ENCODE results near the gene PACRGL. TPM values are rescaled to one million over a fixed set of nuclear protein-coding genes. Genes with fewer than 3 reads are reported as not detected.

Gene PACRGL
- total RNA-seq, 1 donor from 2014 or later = 32.8 TPM

DNA sequence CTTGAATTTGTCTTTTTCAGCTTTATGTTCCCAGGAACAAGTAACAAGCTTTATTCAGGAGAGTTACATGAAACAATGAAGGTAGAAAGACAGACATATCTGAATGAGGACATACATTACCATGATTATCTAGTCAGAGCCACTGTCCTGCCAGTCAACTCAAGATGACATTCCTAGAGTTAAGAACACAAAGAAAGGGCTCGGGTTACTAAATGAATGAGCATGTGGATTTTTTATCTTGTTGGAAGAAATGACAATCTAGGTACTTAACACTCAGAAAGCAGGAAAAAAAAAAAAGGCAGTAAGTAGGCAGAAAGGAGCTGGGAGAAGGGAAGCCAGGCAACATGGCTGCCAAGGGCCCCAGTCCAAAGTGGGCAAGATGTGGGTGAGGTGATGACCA lies 28.0 kb upstream of the PACRGL start:
- TF ChIP-seq, protein P1, sequence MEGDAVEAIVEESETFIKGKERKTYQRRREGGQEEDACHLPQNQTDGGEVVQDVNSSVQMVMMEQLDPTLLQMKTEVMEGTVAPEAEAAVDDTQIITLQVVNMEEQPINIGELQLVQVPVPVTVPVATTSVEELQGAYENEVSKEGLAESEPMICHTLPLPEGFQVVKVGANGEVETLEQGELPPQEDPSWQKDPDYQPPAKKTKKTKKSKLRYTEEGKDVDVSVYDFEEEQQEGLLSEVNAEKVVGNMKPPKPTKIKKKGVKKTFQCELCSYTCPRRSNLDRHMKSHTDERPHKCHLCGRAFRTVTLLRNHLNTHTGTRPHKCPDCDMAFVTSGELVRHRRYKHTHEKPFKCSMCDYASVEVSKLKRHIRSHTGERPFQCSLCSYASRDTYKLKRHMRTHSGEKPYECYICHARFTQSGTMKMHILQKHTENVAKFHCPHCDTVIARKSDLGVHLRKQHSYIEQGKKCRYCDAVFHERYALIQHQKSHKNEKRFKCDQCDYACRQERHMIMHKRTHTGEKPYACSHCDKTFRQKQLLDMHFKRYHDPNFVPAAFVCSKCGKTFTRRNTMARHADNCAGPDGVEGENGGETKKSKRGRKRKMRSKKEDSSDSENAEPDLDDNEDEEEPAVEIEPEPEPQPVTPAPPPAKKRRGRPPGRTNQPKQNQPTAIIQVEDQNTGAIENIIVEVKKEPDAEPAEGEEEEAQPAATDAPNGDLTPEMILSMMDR (IDR thresholded peaks at IDR 0.05; ENCODE audit: unreplicated experiment) = no peak
- Mint-ChIP-seq H3K9me3 (ENCODE audit: low read depth) (no peaks in the 10 kb centered on the region), H3K4me1 (ENCODE audit: low read depth) (no peaks in the 10 kb centered on the region), H3K4me3 (ENCODE audit: low read depth) (no peak overlapping the region), H3K27ac (no peak overlapping the region), H3K36me3 (ENCODE audit: insufficient read depth) (no peaks in the 10 kb centered on the region), H3K27me3 (peaks cover 2% of the 10 kb centered on the region)
- DNase-seq (ENCODE audit: low spot score, unreplicated experiment) = no peak

DNA sequence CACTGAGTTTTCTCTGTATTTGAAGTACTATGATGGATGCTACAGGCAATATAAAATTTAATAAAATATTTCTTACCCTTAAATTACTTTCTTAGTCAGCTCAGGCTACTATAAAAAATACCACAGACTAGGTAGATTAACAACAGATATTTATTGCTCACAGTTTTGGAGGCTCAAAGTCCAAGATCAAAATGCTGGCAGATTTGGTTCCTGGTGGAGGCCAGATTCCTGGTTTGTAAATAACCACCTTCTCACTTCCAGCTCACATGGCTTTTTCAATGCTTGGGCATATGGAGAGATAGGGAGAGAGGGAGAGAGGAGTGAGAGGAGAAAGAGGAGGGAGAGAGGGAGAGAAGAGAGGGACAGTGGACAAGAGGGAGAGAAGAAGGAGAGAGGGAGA lies 24.5 kb upstream of the PACRGL start:
- no peak overlapping the region for H3K4me3 Mint-ChIP-seq (ENCODE audit: low read depth)
- TF ChIP-seq, protein P1 (IDR thresholded peaks at IDR 0.05; ENCODE audit: unreplicated experiment) = no peak
- DNase-seq (ENCODE audit: low spot score, unreplicated experiment) = no peak
- H3K36me3 Mint-ChIP-seq (ENCODE audit: insufficient read depth) = no peaks in the 10 kb centered on the region
- no peaks in the 10 kb centered on the region for H3K4me1 Mint-ChIP-seq (ENCODE audit: low read depth)
- H3K27me3 Mint-ChIP-seq = peaks cover 4% of the 10 kb centered on the region
- H3K9me3 Mint-ChIP-seq (ENCODE audit: low read depth) = no peaks in the 10 kb centered on the region
- peak overlapping the region; percentile 49 for H3K27ac Mint-ChIP-seq

DNA sequence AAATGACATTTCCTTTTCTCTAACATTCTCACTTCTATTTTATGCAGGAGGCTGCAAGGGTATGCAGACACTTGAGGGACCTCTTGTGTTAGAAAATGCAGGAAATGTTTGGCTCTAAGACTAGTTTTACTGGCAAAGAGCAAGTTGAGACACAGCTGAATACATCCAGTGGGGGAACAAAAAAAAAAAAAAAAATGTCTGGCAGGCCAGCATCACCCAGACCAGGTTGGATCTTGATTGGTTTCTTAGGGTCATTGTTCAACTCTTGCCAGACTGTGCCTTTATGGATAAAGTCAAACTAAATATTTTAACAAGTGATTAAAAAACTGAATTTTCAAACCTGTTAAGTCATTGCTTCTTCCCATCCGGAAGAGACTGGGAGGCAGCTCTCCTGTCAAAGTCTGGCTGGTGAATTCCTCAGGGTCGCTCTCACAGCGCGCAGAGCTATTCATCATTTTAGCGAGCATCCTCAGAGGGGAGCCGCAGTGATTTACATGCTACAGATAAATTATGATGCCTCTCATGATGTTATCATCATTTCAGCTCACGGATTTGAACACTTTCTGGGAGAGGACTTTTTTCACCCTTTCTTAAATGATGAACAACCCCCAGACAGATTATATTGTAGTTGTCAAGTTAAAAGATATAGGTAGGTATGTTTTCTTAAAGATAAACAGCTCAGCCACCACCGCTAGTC lies 23.6 kb upstream of the PACRGL start:
- Mint-ChIP-seq H3K4me1 (ENCODE audit: low read depth) (no peaks in the 10 kb centered on the region), H3K27ac (no peak overlapping the region), H3K27me3 (peaks cover 4% of the 10 kb centered on the region), H3K36me3 (ENCODE audit: insufficient read depth) (no peaks in the 10 kb centered on the region), H3K9me3 (ENCODE audit: low read depth) (no peaks in the 10 kb centered on the region), H3K4me3 (ENCODE audit: low read depth) (no peak overlapping the region)
- TF ChIP-seq, protein P1 (IDR thresholded peaks at IDR 0.05; ENCODE audit: unreplicated experiment) = no peak
- DNase-seq (ENCODE audit: low spot score, unreplicated experiment) = no peak

DNA sequence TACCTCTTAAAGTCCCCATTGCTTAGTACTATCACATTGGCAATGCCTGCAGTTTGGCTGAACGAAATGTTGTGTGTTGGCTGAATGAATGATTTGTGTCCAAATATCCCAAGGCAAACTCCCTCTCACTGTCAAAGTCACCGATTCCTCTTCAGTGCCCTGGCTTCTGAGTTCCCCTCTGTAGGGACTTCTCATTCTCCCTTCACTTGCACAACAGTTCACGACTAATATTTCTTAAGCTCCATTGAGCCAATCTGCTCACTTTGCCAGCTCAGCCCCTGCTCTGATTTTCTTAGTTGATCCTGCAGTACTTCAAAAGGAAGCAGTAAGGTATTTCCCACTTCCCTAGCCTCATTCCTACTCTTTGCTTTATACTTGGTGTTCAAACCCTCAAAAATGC lies 21.9 kb upstream of the PACRGL start:
- H3K27ac Mint-ChIP-seq = no peak overlapping the region
- TF ChIP-seq, protein P1 (IDR thresholded peaks at IDR 0.05; ENCODE audit: unreplicated experiment) = no peak

DNA sequence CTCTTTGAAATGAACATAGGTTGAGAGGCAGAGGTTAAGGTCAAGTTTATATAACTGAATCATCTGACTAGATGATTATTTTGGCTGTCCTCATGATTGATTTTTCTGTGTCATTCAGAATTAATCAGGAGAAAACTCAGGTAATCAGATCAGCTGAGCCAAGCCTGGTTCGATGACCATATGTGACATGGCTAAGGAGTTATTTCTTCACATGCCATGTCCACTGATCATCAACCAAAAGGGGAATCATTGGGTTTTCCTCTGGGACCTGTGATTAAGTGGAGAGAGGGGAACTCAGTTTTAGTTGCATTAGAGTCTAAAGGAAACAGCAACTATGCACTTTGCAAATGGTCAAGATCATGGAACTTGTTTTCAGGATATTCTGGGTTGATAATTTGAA lies 20.3 kb upstream of the PACRGL start:
- Mint-ChIP-seq H3K9me3 (ENCODE audit: low read depth) (no peaks in the 10 kb centered on the region), H3K36me3 (ENCODE audit: insufficient read depth) (no peaks in the 10 kb centered on the region), H3K4me1 (ENCODE audit: low read depth) (no peaks in the 10 kb centered on the region), H3K27ac (no peak overlapping the region), H3K4me3 (ENCODE audit: low read depth) (no peak overlapping the region), H3K27me3 (peaks cover 8% of the 10 kb centered on the region)
- DNase-seq (ENCODE audit: low spot score, unreplicated experiment) = no peak
- TF ChIP-seq, protein P1 (IDR thresholded peaks at IDR 0.05; ENCODE audit: unreplicated experiment) = no peak

More for the DNA sequence above, 21.9 kb upstream of the PACRGL start:
- H3K36me3 Mint-ChIP-seq (ENCODE audit: insufficient read depth) = no peaks in the 10 kb centered on the region
- no peaks in the 10 kb centered on the region for H3K9me3 Mint-ChIP-seq (ENCODE audit: low read depth)
- H3K4me3 Mint-ChIP-seq (ENCODE audit: low read depth) = no peak overlapping the region
- DNase-seq (ENCODE audit: low spot score, unreplicated experiment) = no peak
- no peaks in the 10 kb centered on the region for H3K4me1 Mint-ChIP-seq (ENCODE audit: low read depth)
- H3K27me3 Mint-ChIP-seq = peaks cover 8% of the 10 kb centered on the region
